ENCODE results near the gene ZNF385A. TPM values are rescaled to one million over a fixed set of nuclear protein-coding genes. Genes with fewer than 3 reads are reported as not detected.

Gene ZNF385A
- total RNA-seq, 1 experiment from 2014 or later: 5.7 TPM

GRCh38 chr12:54350743-54351142 is 33.8 kb downstream of the ZNF385A start:
- no peak overlapping the region for H3K9ac ChIP-seq (ENCODE audit: extremely low read depth, insufficient read length, low read length)
- H2BK5ac ChIP-seq (ENCODE audit: insufficient read length, low read length): no peak overlapping the region
- no peak overlapping the region for H3K18ac ChIP-seq (ENCODE audit: insufficient read length, low read depth, low read length)
- H3K27ac Mint-ChIP-seq: peak overlapping the region in 1 of 3 experiments; percentile 65; a peak in 3 of 7 replicates
- H3K9me3 Mint-ChIP-seq: no peaks in the 10 kb centered on the region
- H3K4ac ChIP-seq (ENCODE audit: low read depth, low read length): no peak overlapping the region
- H4K5ac ChIP-seq (ENCODE audit: insufficient read length, low read depth, low read length): no peak overlapping the region
- H3T11ph ChIP-seq (ENCODE audit: low read length): no peak overlapping the region
- H3K4me1 ChIP-seq (ENCODE audit: insufficient read depth, low read length): peaks cover 17% of the 10 kb centered on the region
- no peak overlapping the region for H3K4me2 ChIP-seq (ENCODE audit: insufficient read depth, insufficient read length, low read length)
- H3K56ac ChIP-seq (ENCODE audit: insufficient read length, low read depth, low read length): no peak overlapping the region
- H2AK5ac ChIP-seq (ENCODE audit: insufficient read length, low read length): no peak overlapping the region
- no peak overlapping the region for H3K23ac ChIP-seq (ENCODE audit: insufficient read length, low read depth, low read length)
- H4K8ac ChIP-seq (replicated peaks; ENCODE audit: insufficient read length, low read depth, low read length): no peak overlapping the region
- H2BK15ac ChIP-seq (ENCODE audit: low read depth, low read length): no peak overlapping the region
- H4K91ac ChIP-seq (ENCODE audit: insufficient read length, low read depth, low read length): no peak overlapping the region
- no peak overlapping the region for H2AFZ ChIP-seq (ENCODE audit: low read length)
- H3K27me3 Mint-ChIP-seq (ENCODE audit: low read depth): peaks cover 24% of the 10 kb centered on the region
- H3K23me2 ChIP-seq (ENCODE audit: insufficient read length, low read depth, low read length, poor library complexity, severe bottlenecking): peaks cover 8% of the 10 kb centered on the region
- H3K79me1 ChIP-seq (ENCODE audit: insufficient read depth, low read depth, low read length, poor library complexity, severe bottlenecking): no peaks in the 10 kb centered on the region
- H4K20me1 ChIP-seq (ENCODE audit: control insufficient read depth, insufficient read depth, insufficient read length): no peaks in the 10 kb centered on the region
- H3K4me1 Mint-ChIP-seq: peaks cover 49 to 55% of the 10 kb centered on the region in 2 experiments
- TF ChIP-seq CTCF (conservative IDR thresholded peaks at IDR 0.05): no peak
- no peaks in the 10 kb centered on the region for H3K79me2 ChIP-seq (ENCODE audit: insufficient read depth, low read length)
- H3K4me3 Mint-ChIP-seq: peak overlapping the region in 1 of 2 experiments; percentile 88; a peak in 2 of 5 replicates
- H2BK120ac ChIP-seq (ENCODE audit: low read depth, low read length, poor library complexity, severe bottlenecking): no peak overlapping the region
- no CpG with 5 or more reads among the region's 3 CpGs for WGBS (ENCODE audit: extremely low coverage, insufficient read length, low lambda C conversion rate)
- H3K14ac ChIP-seq (ENCODE audit: insufficient read depth, low read length): no peak overlapping the region
- H3K27ac ChIP-seq (ENCODE audit: insufficient read length, low read depth, low read length): no peak overlapping the region
- H3K9me3 ChIP-seq (ENCODE audit: control insufficient read depth, low read depth, low read length): no peaks in the 10 kb centered on the region
- no peaks in the 10 kb centered on the region for H3K27me3 ChIP-seq (ENCODE audit: insufficient read depth, low read length)
- H2BK12ac ChIP-seq (ENCODE audit: insufficient read length, low read depth, low read length): no peak overlapping the region
- H3K36me3 Mint-ChIP-seq (ENCODE audit: insufficient read depth in 1 of 3, low read depth in 3 of 3): peaks cover 24 to 44% (median 37%) of the 10 kb centered on the region in 3 experiments; a peak in 6 of 7 replicates
- DNase-seq: no peak
- H2BK20ac ChIP-seq (ENCODE audit: low read depth, low read length, poor library complexity, severe bottlenecking): no peak overlapping the region
